ENCODE measurements around the gene DNTTIP2.

DNTTIP2 gene

DNA sequence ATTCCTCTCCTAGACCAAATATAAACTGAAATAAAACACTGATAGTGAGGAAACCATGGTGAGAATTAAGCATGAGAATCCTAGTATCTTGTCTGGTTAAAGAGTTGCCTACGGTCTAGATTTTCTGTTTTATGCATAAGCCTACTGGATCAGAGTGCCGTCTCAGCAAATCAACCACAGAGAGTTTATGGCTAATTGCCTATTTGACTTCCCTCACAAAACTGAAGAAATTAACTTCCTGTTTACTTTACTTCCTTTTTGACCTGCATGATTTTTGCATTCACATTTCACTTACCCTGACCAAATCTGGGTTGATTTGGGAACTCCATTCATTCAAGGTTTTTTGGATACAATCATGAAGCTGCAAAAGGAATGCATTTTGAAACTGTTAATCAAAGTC lies 25.2 kb upstream of the DNTTIP2 start:
- no peak for DNase-seq (ENCODE audit: low spot score)
- TF ChIP-seq, protein P1, sequence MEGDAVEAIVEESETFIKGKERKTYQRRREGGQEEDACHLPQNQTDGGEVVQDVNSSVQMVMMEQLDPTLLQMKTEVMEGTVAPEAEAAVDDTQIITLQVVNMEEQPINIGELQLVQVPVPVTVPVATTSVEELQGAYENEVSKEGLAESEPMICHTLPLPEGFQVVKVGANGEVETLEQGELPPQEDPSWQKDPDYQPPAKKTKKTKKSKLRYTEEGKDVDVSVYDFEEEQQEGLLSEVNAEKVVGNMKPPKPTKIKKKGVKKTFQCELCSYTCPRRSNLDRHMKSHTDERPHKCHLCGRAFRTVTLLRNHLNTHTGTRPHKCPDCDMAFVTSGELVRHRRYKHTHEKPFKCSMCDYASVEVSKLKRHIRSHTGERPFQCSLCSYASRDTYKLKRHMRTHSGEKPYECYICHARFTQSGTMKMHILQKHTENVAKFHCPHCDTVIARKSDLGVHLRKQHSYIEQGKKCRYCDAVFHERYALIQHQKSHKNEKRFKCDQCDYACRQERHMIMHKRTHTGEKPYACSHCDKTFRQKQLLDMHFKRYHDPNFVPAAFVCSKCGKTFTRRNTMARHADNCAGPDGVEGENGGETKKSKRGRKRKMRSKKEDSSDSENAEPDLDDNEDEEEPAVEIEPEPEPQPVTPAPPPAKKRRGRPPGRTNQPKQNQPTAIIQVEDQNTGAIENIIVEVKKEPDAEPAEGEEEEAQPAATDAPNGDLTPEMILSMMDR (conservative IDR thresholded peaks at IDR 0.05; ENCODE audit: low read depth), result no peak
- ChIA-PET CTCF (interaction anchor here (0.5 kb wide), 1 partner anchor 18 kb away, joined by 3 read pairs; no protein-coding TSS in a partner anchor), POLR2A (ENCODE audit: low non-redundant PET) (no interaction called here)
- no peak overlapping the region for H3K27ac ChIP-seq

DNA sequence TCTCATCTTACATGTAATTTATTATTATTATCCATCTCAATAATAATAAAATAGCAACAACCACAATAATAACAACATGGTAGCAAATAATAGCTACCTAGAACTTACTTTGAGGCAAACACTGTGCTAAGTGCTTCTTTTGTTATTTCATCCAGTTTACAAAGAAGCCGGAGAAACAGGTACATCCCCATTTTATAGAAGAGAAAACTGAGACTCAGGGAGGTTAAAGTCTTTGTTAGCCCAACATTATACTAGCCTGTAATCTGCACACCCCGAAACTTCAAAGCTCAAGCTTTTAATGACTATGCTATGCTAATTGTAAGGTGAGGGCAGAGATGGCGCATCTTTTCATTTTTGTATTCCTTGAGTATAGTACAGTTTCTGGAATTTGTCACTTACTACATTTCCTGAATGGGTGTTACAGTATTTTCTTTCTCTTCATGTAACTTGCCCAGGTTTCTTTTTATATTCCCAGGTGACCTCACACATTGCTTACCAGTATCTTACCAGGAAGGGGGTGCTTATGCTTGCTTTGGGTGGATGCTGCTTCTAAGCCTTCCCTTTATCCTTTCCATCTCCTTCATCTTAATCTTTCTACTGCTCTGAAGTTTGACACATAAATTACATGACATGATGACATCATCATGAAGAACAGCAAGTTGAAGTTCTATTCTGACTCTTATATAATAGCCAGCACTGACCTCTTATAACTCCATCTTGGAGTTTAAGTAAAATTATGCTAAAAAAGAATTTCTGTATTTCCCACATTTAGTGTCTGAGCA lies 21.9 kb upstream of the DNTTIP2 start:
- TF ChIP-seq, protein P1 (conservative IDR thresholded peaks at IDR 0.05; ENCODE audit: low read depth), result no peak
- no peak overlapping the region for H3K27ac ChIP-seq
- ChIA-PET CTCF (interaction anchor here (0.8 kb wide), 1 partner anchor 9 kb away, joined by 3 read pairs; the partner anchor contains the start of gene GCLM), POLR2A (ENCODE audit: low non-redundant PET) (no interaction called here)
- no peak for DNase-seq (ENCODE audit: low spot score)

DNA sequence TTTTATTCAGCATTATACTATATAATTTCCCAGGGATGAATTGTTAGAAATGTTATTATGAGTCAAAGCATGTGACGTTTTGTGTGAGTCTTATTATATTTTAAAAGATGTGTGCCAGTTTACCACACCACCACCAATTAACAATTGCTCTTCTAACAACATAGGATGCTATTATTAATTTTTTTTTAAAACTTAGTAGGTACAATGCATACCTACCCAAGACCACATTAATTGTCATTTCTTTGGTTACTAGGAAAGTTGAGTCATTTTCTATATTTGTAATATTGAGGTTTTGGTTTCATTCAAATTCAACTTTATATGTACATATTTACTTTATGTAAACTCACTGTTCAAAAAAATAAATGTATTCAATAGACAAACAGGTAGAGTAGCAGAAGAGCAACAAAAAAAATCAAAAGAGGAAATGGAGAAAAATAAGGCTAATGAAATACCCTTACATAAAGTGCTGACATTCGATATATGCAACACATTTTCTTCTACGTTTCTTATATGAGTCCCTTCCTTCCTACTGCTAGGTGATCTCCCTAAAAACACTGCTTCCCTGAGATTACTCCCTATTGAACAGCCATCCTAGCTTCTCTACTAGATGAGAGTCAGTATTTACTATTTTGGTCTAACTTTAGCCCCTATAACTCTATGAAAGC lies 20.7 kb upstream of the DNTTIP2 start:
- ChIA-PET POLR2A (ENCODE audit: low non-redundant PET) (no interaction called here), CTCF (no interaction called here)
- H3K27ac ChIP-seq, result no peak overlapping the region
- DNase-seq (ENCODE audit: low spot score), result no peak
- TF ChIP-seq, protein P1 (conservative IDR thresholded peaks at IDR 0.05; ENCODE audit: low read depth), result no peak

DNA sequence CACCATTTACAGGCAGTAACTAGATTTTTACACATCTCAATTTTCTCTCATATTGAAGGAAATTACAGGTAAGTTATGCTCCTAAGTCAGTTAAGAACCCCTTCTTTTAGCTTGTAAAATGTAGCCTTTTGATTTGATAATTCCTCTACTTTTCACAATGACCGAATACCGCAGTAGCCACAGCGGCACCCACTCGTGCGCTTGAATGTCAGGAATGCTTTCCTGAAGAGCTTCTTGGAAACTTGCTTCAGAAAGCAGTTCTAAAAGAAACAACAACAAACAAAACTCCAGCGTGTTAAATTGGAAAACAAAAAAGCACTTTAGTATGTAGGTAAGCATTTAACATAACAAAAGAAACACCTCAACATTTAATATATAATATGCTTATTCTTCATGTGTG lies 9.9 kb upstream of the DNTTIP2 start:
- no peak overlapping the region for H3K27ac ChIP-seq
- CTCF ChIA-PET, result no interaction called here
- POLR2A ChIA-PET (ENCODE audit: low non-redundant PET), result no interaction called here
- TF ChIP-seq, protein P1 (conservative IDR thresholded peaks at IDR 0.05; ENCODE audit: low read depth), result no peak
- no peak for DNase-seq (ENCODE audit: low spot score)

DNA sequence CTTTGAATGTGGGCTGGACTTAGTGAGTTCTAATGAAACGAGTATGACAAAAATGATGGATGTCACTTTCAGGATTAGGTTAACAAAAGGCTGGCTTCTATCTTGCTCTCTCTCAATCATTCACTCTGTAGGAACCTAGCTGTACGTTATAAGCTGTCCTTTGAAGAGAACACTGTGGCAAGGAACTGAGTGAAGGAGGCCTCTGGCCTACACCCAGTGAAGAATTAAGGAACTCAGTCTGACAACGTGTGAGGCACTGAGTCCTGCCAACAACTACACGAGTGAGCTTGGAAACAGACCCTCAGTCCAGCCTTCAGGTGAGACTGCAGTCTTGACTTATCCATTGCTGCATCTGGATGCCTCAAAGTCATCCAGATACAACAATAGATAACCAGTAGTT lies 3.3 kb upstream of the DNTTIP2 start:
- CTCF ChIA-PET, result no interaction called here
- POLR2A ChIA-PET (ENCODE audit: low non-redundant PET), result no interaction called here
- TF ChIP-seq, protein P1 (conservative IDR thresholded peaks at IDR 0.05; ENCODE audit: low read depth), result no peak
- no peak overlapping the region for H3K27ac ChIP-seq
- no peak for DNase-seq (ENCODE audit: low spot score)

DNA sequence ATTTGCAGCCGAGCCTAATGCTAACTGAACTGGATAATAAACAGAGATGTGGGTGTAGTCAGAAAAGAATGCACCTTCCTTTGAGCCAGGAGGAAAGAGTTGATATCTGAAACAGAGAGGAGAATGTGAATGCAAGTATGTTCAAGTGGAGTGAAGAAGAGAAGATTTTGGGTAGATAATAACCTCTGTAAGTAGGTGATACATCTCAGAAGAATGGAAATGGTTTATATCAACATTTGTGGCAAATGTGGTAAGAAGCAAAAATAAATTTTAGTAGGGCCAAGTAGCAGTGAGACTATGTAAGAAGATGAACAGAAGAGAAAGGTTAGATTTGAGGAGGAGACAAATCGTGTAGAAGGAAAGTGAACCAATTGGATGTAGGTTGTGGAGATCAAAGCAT lies 1.7 kb upstream of the DNTTIP2 start:
- ChIA-PET CTCF (no interaction called here), POLR2A (ENCODE audit: low non-redundant PET) (no interaction called here)
- TF ChIP-seq, protein P1 (conservative IDR thresholded peaks at IDR 0.05; ENCODE audit: low read depth), result no peak
- H3K27ac ChIP-seq, result no peak overlapping the region
- DNase-seq (ENCODE audit: low spot score), result no peak
